Measurements from ENCODE around the gene CACHD1.
"Not testable (repeated sequence)": the region's sequence is repeated elsewhere in the genome, so short reads cannot be mapped to it uniquely, and the experiment has no call there.

The CACHD1 gene

DNA sequence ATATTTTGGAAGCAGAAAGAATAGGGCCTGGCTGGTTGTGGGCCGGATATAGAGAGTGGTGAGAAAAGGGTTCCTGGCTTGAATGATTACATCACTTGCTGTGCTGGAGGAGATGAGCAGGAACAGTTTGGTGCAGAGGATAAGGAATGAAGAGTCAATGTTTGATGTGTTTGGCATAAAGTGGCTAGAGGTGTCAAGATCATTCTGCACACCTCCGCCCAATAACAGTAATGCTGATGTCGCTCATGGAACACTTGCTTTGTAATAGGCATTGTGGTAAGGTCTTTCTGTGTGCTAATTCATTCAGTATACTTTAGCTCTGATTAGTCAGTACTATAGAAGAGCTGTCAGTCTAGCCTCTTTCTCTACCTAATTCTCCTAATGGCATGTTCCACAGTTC lies 226.9 kb downstream of the CACHD1 start:
- DNase-seq (ENCODE audit: low read depth in 2 of 2): no peak

DNA sequence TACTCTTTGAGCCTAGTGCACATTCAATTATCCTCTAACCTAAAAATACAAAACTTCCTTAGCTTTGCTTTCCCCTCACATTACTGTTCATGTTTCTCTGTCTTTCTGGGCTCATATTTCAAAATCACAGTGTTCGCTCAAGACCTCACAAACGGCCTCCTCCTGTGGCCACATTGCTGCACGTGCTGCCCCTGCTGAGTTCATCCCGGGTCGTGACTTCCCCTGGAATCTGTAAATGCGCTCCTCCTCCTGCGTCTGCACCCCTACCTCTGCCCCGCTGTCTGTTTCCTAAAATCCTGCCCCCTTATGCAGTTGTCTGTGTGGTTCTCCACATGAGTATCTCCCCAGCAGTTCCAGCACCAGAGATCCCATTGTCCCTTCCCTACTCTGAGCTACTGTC lies 229.4 kb downstream of the CACHD1 start:
- no peak for DNase-seq (ENCODE audit: low read depth in 2 of 2)

DNA sequence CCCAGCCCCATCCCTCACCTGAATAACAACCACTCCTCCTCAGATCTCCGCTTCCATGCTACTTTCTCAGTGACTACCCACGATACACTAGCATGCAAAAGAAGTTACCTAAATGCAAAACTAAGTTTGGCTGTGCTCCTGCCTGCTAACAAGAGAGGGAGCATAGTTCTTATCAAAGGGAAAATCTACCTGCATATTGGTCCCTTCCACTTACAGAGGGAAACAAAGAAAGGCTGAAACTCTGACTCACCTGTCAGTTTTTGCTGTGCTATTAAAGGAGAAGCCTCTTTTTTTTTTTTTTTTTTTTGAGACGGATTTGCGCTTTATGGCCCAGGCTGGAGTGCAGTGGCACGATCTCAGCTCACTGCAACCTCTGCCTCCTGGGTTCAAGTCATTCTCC lies 231.1 kb downstream of the CACHD1 start:
- DNase-seq (ENCODE audit: low read depth in 2 of 2): no peak

DNA sequence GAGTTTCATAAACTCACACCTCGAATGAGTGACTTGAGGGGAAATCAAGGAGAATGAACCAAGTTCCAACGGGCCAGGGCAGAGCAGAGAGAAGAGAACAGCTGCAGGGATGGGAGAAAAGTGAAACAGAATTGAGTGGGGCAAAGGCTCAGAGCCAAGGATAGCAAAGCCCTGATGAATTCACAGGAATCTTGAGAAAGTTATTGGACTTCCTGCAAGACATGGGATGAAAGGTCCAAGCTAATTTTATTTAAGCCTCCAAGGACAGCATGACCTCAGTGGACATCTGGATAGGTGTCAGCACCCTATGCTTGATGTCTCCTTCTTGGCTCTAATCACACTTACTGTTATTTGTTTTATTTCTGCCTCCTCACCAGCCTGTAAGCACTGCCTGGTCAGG lies 232.0 kb downstream of the CACHD1 start:
- DNase-seq (ENCODE audit: low read depth in 2 of 2): no peak

DNA sequence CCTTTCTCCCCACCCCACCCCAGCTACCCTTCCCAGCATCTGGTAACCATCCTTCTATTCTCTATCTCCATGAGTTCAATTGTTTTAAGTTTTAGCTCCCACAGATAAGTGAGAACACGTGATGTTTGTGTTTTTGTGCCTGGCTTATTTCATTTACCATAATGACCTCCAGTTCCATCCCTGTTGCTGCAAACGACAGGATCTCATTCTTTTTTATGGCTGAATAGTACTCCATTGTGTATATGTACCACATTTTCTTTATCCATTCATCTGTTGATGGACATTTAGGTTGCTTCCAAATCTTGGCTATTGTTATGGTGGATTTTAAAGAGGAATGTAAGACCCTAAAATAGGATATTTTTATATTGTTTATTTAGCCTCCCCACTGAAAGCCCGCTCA lies 232.7 kb downstream of the CACHD1 start:
- DNase-seq (ENCODE audit: low read depth in 2 of 2): not testable (repeated sequence)

DNA sequence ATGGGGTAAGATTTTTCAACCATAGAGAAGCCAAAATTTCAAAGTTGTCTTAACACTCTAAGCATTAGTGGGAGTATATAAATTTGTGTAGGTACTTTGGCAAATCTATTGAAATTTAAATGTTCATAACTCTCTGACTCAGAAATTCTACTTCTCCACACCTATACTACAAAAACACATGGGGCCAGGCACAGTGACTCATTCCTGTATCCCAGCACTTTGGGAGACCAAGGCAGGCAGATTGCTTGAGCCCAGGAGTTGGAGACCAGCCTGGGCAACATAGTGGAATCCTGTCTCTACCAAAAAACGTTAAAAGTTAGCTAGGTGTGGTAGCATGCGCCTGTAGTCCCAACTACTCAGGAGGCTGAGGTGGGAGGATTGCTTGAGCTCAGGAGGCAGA lies 233.7 kb downstream of the CACHD1 start:
- no peak for DNase-seq (ENCODE audit: low read depth in 2 of 2)

DNA sequence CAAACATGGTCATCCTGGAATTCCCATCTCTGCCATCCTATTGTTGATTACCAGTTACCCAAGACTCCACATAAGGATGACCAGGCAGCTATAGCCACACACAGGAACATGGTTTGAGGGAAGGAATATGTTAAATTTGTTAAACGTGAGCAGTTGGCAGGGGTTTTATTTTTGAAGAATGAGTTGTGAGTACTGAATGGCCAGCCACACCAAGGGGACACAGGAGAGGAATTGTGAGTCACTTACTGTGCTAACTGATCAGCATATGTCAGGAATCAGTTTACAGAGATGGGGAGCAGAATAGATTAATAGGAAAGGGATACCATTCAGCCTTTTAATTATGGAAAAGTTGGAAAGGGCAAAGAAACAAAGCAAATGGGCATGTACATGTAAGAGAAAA lies 235.7 kb downstream of the CACHD1 start:
- no peak for DNase-seq (ENCODE audit: low read depth in 2 of 2)

DNA sequence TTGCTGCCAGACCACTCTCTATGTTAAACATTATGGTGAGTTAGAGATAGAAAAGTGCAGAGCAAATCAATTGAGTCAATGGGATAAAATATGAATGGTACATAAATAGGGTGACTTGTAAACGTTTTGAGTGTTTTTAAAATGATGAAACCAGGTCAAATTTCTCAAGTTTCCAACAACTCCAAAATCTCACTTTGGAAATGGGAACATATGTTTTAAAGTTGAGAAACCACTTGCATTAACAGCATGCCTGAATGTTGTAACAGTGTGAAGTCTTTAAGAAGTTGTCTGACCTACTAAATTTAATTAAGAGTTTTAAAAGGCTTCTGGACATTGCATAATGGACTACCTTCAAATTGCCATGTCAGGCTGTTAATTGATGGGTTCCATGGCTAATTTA lies 241.3 kb downstream of the CACHD1 start:
- DNase-seq (ENCODE audit: low read depth in 2 of 2): no peak

DNA sequence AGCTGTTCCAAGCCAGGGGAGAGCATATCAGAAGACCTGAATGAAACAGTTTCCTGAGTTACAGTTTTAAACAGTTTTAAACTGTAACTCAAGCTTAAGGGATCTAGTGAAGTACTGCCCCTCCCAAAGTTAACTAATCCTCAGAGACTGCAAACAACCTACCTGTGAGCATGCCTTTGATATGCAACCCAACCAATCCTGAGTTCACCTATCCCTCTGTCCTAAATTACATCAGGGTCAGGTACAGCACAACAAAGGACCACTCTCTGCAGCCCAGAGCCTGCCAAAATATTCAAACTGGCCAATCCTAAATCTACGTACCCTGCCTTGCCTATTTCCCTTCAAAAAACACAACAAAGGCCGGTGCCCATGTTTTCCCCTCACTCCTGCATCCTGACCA lies 242.1 kb downstream of the CACHD1 start:
- DNase-seq (ENCODE audit: low read depth in 2 of 2): no peak

DNA sequence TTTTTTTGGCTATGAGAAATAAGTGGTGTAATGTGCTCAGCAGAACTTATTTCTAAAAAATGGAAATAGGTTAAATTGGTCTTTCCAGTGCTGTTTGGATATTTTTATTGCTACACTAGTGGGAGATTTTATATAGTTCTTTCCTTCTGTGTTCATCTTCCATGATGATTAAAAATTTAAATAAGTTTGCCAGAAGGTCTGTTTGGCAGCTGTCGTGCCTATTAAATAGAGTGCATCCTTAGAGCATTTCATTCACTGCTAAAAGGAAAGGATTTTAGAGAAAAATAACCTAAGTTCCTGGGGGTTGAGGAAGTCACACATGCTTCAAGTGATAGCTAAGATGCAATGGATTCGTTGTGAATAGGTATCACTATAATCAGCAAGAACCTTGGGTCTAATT lies 245.3 kb downstream of the CACHD1 start:
- no peak for DNase-seq (ENCODE audit: low read depth in 2 of 2)

DNA sequence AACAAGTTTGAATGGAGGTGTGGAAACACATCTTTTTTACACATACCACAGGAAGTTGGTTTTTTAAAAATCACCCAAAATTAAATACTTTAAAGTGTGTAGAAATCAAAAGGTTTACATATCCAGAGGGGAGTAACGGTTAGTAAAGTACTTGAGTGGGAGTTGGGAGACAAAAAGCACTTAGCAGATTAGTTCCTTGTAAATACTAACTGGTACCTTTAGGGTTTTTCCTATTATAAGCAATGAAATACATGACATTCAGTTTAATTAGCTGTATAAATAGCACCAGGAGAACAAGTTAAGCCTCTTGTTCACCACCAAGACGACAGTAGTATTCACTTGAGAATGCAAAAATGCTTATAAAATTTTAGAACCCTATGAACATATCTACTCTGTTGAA lies 251.2 kb downstream of the CACHD1 start:
- no peak for DNase-seq (ENCODE audit: low read depth in 2 of 2)

DNA sequence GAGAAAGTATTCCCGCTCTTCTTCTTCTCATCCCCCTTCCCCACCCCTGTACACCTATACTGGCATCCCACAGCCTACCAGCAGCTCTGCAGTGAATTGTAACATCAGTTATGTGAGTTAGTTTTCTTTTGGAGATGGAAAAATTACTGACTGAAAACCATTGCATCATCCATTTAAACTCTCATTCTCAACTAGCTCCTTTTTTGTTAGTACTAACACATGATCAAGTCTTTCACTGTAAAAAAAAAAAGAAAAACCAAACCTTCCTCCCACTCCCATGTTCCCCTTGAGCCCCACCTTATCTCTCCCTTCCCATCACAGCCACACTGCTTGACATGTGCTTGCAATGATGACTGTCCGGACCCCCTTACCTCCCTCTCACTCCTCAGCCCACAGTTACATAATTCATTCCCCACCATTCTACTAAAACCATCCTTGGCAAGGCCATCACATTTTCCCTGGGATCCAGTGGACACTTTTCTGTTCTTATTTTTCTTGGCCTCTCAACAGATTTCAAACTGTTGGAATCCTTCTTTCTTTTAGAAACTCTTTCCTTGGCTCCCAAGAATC lies 251.7 kb downstream of the CACHD1 start:
- DNase-seq (ENCODE audit: low read depth in 2 of 2): no peak

DNA sequence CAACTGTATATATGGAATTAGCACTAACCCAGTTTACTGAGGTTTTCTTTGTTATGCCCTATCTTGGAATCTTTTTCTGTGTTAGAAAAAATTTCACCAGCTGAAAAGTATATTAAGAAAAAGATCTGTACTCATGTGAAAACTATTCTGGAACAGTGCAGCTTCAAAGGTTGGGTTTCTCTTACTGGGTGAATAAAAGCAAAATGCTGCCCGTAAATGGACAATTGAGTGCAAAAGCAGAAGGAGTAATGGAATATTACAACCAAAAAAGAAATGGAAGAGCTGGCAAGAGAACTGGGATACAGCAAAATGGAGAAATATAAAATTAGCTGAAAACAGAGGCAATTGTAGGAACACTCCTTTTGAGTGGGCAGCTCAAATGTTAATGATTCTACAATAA lies 257.9 kb downstream of the CACHD1 start:
- no peak for DNase-seq (ENCODE audit: low read depth in 2 of 2)

DNA sequence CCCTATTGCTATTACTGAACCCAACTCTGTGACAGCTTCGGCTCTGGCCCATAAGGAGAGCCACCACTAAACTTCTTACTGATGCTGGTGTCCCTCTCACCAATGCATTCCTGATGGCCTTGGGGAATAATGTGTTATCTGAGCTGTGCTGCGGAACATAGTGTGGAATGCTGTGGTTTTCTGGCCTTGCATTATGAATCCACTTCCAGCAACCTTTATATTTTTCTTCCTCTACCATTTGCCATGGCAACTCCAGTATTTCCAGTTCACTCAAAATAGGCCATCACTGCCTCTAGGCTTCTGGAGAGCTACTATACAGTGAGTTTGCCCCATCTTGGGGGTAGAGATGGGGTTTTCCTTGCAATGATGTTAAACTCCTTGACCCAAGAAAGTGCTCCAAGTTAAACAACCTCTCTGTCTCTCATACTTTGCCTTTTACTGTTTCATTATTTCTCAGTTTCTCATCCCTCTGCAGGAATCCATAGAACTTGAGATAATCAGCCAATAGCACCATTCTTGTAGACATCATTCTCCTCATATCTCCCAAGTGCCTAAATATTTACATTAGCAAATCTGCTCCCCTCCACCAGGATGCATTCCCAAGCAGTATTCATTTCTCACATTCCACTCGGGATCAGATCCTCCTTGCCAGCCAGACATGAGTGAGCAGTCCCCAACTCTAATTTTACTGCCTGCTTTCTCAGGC lies 263.8 kb downstream of the CACHD1 start:
- no peak for DNase-seq (ENCODE audit: low read depth in 2 of 2)

DNA sequence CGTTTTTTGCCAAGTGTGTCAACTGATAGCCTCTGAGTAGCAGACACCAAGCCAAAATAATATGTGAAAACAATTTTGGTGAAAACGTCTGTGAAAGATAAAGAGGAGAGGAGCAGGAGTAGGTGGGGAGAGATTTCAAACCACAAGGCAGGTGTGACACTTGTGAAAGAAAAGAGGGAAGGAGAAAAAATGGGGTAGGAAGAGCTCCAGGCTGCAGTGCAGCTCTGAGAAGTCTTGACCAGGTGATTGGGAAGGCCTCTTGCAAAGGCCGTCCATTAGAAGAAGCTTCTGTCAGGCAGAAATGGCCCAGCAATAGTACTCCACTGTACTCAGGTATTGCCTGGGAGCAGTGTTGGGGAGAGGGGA lies 264.3 kb downstream of the CACHD1 start:
- no peak for DNase-seq (ENCODE audit: low read depth in 2 of 2)

DNA sequence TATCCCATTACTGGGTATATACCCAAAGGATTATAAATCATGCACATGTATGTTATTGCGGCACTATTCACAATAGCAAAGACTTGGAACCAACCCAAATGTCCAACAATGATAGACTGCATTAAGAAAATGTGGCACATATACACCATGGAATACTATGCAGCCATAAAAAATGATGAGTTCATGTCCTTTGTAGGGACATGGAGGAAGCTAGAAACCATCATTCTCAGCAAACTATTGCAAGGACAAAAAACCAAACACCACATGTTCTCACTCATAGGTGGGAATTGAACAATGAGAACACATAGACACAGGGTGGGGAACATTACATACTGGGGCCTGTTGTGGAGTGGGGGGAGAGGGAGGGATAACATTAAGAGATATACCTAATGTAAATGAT lies 270.8 kb downstream of the CACHD1 start:
- not testable (repeated sequence) for DNase-seq (ENCODE audit: low read depth in 2 of 2)
